IMR-90 (cell line): ENCODE results near the gene KDM8. TPM values are rescaled to one million over a fixed set of nuclear protein-coding genes. Genes with fewer than 3 reads are reported as not detected.

ENCODE experiments used
- ATAC-seq: fragments of 200-7000 bp; cut with Tn5 transposase; 2 replicates; pipeline ENCODE4 v1.9.1; 2020; ENCODE audit warnings: low read depth, mild to moderate bottlenecking, moderate library complexity
- BruUV-seq: library from RNA; stranded (reverse); fragments of 400-500 nt; replicated peaks from 2 replicates; lab custom pipeline; 2021; lab: Mats Ljungman, UMichigan
- CTCF ChIA-PET: fragments of 300-600 bp; formaldehyde crosslinking; extraction: SDS; loops from one replicate; lab custom pipeline; 2021; ENCODE audit warnings: antibody characterized with exemption; lab: Yijun Ruan, JAX
- POLR2A ChIA-PET: fragments of 300-600 bp; sonication (Branson Sonifier 250); formaldehyde crosslinking; loops from one replicate; lab custom pipeline; 2022; ENCODE audit warnings: antibody characterized with exemption; ENCODE audit not compliant: unreplicated experiment; lab: Charles Lee
- DNase-seq: peaks from one replicate; pipeline ENCODE4 v3.0.0; 2013
- H2AFZ ChIP-seq: replicated peaks from 2 replicates; pipeline ENCODE3; 2013; ENCODE audit warnings: low read length, mild to moderate bottlenecking; ENCODE audit not compliant: poor library complexity
- H2AK5ac ChIP-seq: 2 replicates; pipeline ENCODE4 v1.6.1; 2013; ENCODE audit warnings: low read depth, low read length, inconsistent platforms
- H2AK9ac ChIP-seq: replicated peaks from 2 replicates; pipeline ENCODE3; 2013; ENCODE audit warnings: mild to moderate bottlenecking, low read depth, low read length, moderate library complexity; ENCODE audit not compliant: poor library complexity
- H2BK120ac ChIP-seq: 2 replicates; pipeline ENCODE4 v1.6.1; 2013; ENCODE audit warnings: low read depth, low read length, inconsistent platforms
- H2BK15ac ChIP-seq: 3 replicates; pipeline ENCODE4 v1.6.1; 2013; ENCODE audit warnings: low read depth, low read length, inconsistent platforms
- H2BK20ac ChIP-seq: 2 replicates; pipeline ENCODE4 v1.6.1; 2013; ENCODE audit warnings: low read depth, mild to moderate bottlenecking, inconsistent platforms, low read length, moderate library complexity
- H2BK5ac ChIP-seq: 2 replicates; pipeline ENCODE4 v1.6.1; 2013; ENCODE audit warnings: mild to moderate bottlenecking, low read depth, low read length, inconsistent platforms; ENCODE audit not compliant: poor library complexity, severe bottlenecking
- H3K14ac ChIP-seq: replicated peaks from 2 replicates; pipeline ENCODE4 v1.6.1; 2013; ENCODE audit warnings: low read depth, low read length, inconsistent platforms
- H3K18ac ChIP-seq: 2 replicates; pipeline ENCODE4 v1.6.1; 2013; ENCODE audit warnings: low read depth, low read length, control low read depth
- H3K23ac ChIP-seq: 2 replicates; pipeline ENCODE4 v1.6.1; 2013; ENCODE audit warnings: low read depth, low read length, inconsistent platforms
- H3K27ac ChIP-seq: 2 replicates; pipeline ENCODE4 v1.5.1; 2013; ENCODE audit warnings: mild to moderate bottlenecking, control low read depth, low read length; ENCODE audit not compliant: insufficient read depth
- H3K27me3 ChIP-seq: 2 replicates; pipeline ENCODE4 v1.6.1; 2013; ENCODE audit warnings: low read length; ENCODE audit not compliant: control insufficient read depth, insufficient read depth
- H3K36me3 ChIP-seq: 2 replicates; pipeline ENCODE4 v1.6.1; 2013; ENCODE audit warnings: low read length, mixed read lengths; ENCODE audit not compliant: control insufficient read depth, insufficient read depth
- H3K4ac ChIP-seq: 2 replicates; pipeline ENCODE4 v1.6.1; 2013; ENCODE audit warnings: low read depth, low read length, inconsistent platforms
- H3K4me1 ChIP-seq: 2 replicates; pipeline ENCODE4 v1.6.1; 2013; ENCODE audit warnings: low read length, mixed read lengths; ENCODE audit not compliant: control insufficient read depth, insufficient read depth
- H3K4me2 ChIP-seq: 2 replicates; pipeline ENCODE4 v1.6.1; 2013; ENCODE audit warnings: low read depth, mild to moderate bottlenecking, control low read depth, low read length, moderate library complexity
- H3K4me3 ChIP-seq: 2 replicates; pipeline ENCODE4 v1.5.1; 2013; ENCODE audit warnings: low read depth, mild to moderate bottlenecking, control low read depth, low read length, moderate library complexity; ENCODE audit not compliant: insufficient read depth
- H3K56ac ChIP-seq: 2 replicates; pipeline ENCODE4 v1.6.1; 2013; ENCODE audit warnings: low read length, inconsistent platforms; ENCODE audit not compliant: insufficient read depth; ENCODE audit errors: extremely low read depth
- H3K79me1 ChIP-seq, 2 experiments: 2 replicates each; pipeline ENCODE4 v1.6.1; 2013; ENCODE audit warnings: low read length in 2 of 2, inconsistent platforms in 1 of 2, low read depth in 1 of 2
- H3K9ac ChIP-seq: 2 replicates; pipeline ENCODE4 v1.6.1; 2013; ENCODE audit warnings: low read depth, low read length, control low read depth
- H3K9me1 ChIP-seq: 2 replicates; pipeline ENCODE4 v1.6.1; 2013; ENCODE audit warnings: low read length, inconsistent platforms; ENCODE audit not compliant: insufficient read depth
- H3K9me3 ChIP-seq: 2 replicates; pipeline ENCODE4 v1.6.1; 2013; ENCODE audit warnings: low read length; ENCODE audit not compliant: control insufficient read depth, insufficient read depth
- H4K20me1 ChIP-seq: 2 replicates; pipeline ENCODE4 v1.6.1; 2013; ENCODE audit warnings: low read length, inconsistent platforms; ENCODE audit not compliant: insufficient read depth
- H4K5ac ChIP-seq: 2 replicates; pipeline ENCODE4 v1.6.1; 2013; ENCODE audit warnings: mild to moderate bottlenecking, low read depth, low read length, control low read depth
- H4K8ac ChIP-seq, 2 experiments: 2 replicates each; pipeline ENCODE4 v1.6.1; 2013; ENCODE audit warnings: low read depth in 2 of 2, low read length in 2 of 2, control low read depth in 1 of 2, inconsistent platforms in 1 of 2
- H4K91ac ChIP-seq: 2 replicates; pipeline ENCODE4 v1.6.1; 2013; ENCODE audit warnings: low read depth, low read length, inconsistent platforms; ENCODE audit not compliant: insufficient read depth
- BHLHE40 ChIP-seq: fragments of 150-350 bp; IDR thresholded peaks from 2 replicates; pipeline ENCODE4 v1.6.1; 2016; ENCODE audit warnings: mild to moderate bottlenecking, low read depth, low read length
- CEBPB ChIP-seq: IDR thresholded peaks from 2 replicates; pipeline ENCODE4 v1.6.1; 2012; ENCODE audit warnings: low read depth, low read length, improper control_type of control experiment
- CHD1 ChIP-seq: IDR thresholded peaks from 2 replicates; pipeline ENCODE4 v1.6.1; 2012; ENCODE audit warnings: low read depth, low read length, improper control_type of control experiment
- CTCF ChIP-seq: conservative IDR thresholded peaks from 2 replicates; pipeline ENCODE4 v1.5.1; 2012; ENCODE audit warnings: mild to moderate bottlenecking, low read depth, low read length, improper control_type of control experiment
- ELK1 ChIP-seq: fragments of 150-350 bp; IDR thresholded peaks from 2 replicates; pipeline ENCODE4 v1.6.1; 2016; ENCODE audit warnings: low read depth, mild to moderate bottlenecking, low read length, moderate library complexity, borderline replicate concordance
- FOS ChIP-seq: fragments of 150-350 bp; IDR thresholded peaks from 2 replicates; pipeline ENCODE4 v1.6.1; 2016; ENCODE audit warnings: low read depth, low read length
- MAFK ChIP-seq: IDR thresholded peaks from 2 replicates; pipeline ENCODE4 v1.6.1; 2012; ENCODE audit warnings: low read depth, low read length, improper control_type of control experiment
- MAZ ChIP-seq: IDR thresholded peaks from 2 replicates; pipeline ENCODE4 v1.6.1; 2012; ENCODE audit warnings: low read depth, mild to moderate bottlenecking, low read length, improper control_type of control experiment, moderate library complexity, borderline replicate concordance
- MXI1 ChIP-seq: IDR thresholded peaks from 2 replicates; pipeline ENCODE4 v1.6.1; 2012; ENCODE audit warnings: low read depth, mild to moderate bottlenecking, low read length, moderate library complexity, borderline replicate concordance
- NFE2L2 ChIP-seq: fragments of 150-350 bp; IDR thresholded peaks from 2 replicates; pipeline ENCODE4 v1.6.1; 2016; ENCODE audit warnings: low read depth, mild to moderate bottlenecking, low read length
- POLR2A ChIP-seq: IDR thresholded peaks from 2 replicates; pipeline ENCODE4 v1.6.1; 2012; ENCODE audit warnings: mild to moderate bottlenecking, low read depth, low read length
- RAD21 ChIP-seq: IDR thresholded peaks from 2 replicates; pipeline ENCODE4 v1.6.1; 2012; ENCODE audit warnings: low read length, improper control_type of control experiment
- RCOR1 ChIP-seq: IDR thresholded peaks from 2 replicates; pipeline ENCODE4 v1.6.1; 2012; ENCODE audit warnings: mild to moderate bottlenecking, low read length, improper control_type of control experiment; ENCODE audit not compliant: insufficient replicate concordance
- RFX5 ChIP-seq: IDR thresholded peaks from 2 replicates; pipeline ENCODE4 v1.8.0; 2012; ENCODE audit warnings: low read depth, mild to moderate bottlenecking, low read length, moderate library complexity
- SMC3 ChIP-seq: fragments of 150-350 bp; IDR thresholded peaks from 2 replicates; pipeline ENCODE4 v1.6.1; 2016; ENCODE audit warnings: low read depth, mild to moderate bottlenecking, antibody characterized with exemption, low read length, moderate library complexity
- USF2 ChIP-seq: fragments of 150-350 bp; IDR thresholded peaks from 2 replicates; pipeline ENCODE4 v1.6.1; 2017; ENCODE audit warnings: mild to moderate bottlenecking, antibody characterized with exemption, low read length, low read depth
- WGBS, 2 experiments: methylation state at CpG; one replicate each; pipeline versions ENCODE4 v1.1.5 to v1.1.7; 2013; ENCODE audit warnings: missing lambda C conversion rate in 2 of 2; ENCODE audit not compliant: insufficient read length in 1 of 2; ENCODE audit errors: extremely low coverage in 2 of 2; 5-methylcytosine and 5-hydroxymethylcytosine counted together
- dilution Hi-C: fragments of 300-500 bp; cut with HindIII; formaldehyde crosslinking; loops from one replicate; pipeline ENCODE4 v1.14.3; 2018; ENCODE audit warnings: low sequenced_read_pairs; ENCODE audit not compliant: unreplicated experiment
- in situ Hi-C: fragments of 300-500 bp; cut with MboI; formaldehyde crosslinking; loops from 3 replicates; pipeline ENCODE4 v1.14.3; 2019; ENCODE audit warnings: low sequenced_read_pairs, inconsistent platforms, mixed read lengths
- intact Hi-C: fragments of 100-400 bp; cut with micrococcal nuclease; formaldehyde crosslinking; loops from 2 replicates; pipeline ENCODE4 v1.10.0; 2022
- polyA plus RNA-seq, 3 experiments: library from polyadenylated mRNA; depleted of rRNA; stranded (reverse); fragments of >200 nt; gene quantifications; 2 replicates each; pipeline ENCODE4 v1.2.3, GENCODE V29; 2012; ENCODE audit warnings: low replicate concordance in 1 of 3
- total RNA-seq: library from RNA; depleted of rRNA; stranded (reverse); fragments of >200 nt; gene quantifications from 2 replicates; pipeline ENCODE4 v1.2.3, GENCODE V29; 2012

KDM8 gene
- total and polyA plus RNA-seq, 2 of the 4 experiments (the other 2 are of a cell fraction) = 3.2 to 3.8 TPM

- no peak overlapping the region for H2BK15ac ChIP-seq
- WGBS, 2 experiments = 95% methylated on average over 4 of the region's 20 CpGs; no CpG with 5 or more reads in 1 of the 2 experiments
- dilution Hi-C loops (no loop called here), in situ Hi-C loops (no loop called here), intact Hi-C loops (no loop called here)
- H3K56ac ChIP-seq = no peak overlapping the region
- ATAC-seq = no peak
- no peak overlapping the region for H3K4ac ChIP-seq
- no peak overlapping the region for H2AK9ac ChIP-seq
- peaks cover 22% of the 10 kb centered on the region for H3K4me1 ChIP-seq
- H3K14ac ChIP-seq = no peak overlapping the region
- no peaks in the 10 kb centered on the region; the same call in 1 of the 2 replicates for H4K20me1 ChIP-seq
- DNase-seq = no peak
- no peaks in the 10 kb centered on the region for H3K27me3 ChIP-seq
- H3K36me3 ChIP-seq = peaks cover 39% of the 10 kb centered on the region
- CTCF ChIA-PET = no interaction called here
- TF ChIP-seq SMC3 (no peak), CEBPB (no peak), POLR2A (no peak), BHLHE40 (no peak), RFX5 (no peak), USF2 (no peak), FOS (no peak), ELK1 (no peak), CHD1 (no peak), MAFK (no peak), MAZ (no peak), RCOR1 (no peak), CTCF (no peak), RAD21 (no peak), MXI1 (no peak), NFE2L2 (no peak)
- no peak overlapping the region for H2AFZ ChIP-seq
- H3K23ac ChIP-seq = no peak overlapping the region
- no peak overlapping the region for H3K4me2 ChIP-seq
- H2BK20ac ChIP-seq = no peak overlapping the region
- no peak overlapping the region for H3K4me3 ChIP-seq
- no peaks in the 10 kb centered on the region for H3K9me3 ChIP-seq
- no peak overlapping the region for H4K5ac ChIP-seq
- no peak overlapping the region for H3K27ac ChIP-seq
- H4K8ac ChIP-seq = no peak overlapping the region
- peaks cover 0 to 18% of the 10 kb centered on the region in 2 experiments; a peak in 2 of 4 replicates for H3K79me1 ChIP-seq
- H4K91ac ChIP-seq = no peak overlapping the region
- H3K9ac ChIP-seq = no peak overlapping the region
- H3K18ac ChIP-seq = no peak overlapping the region
- H3K9me1 ChIP-seq = peaks cover 20% of the 10 kb centered on the region
- POLR2A ChIA-PET = no interaction called here
- H2BK120ac ChIP-seq = no peak overlapping the region
- no peak overlapping the region for H2BK5ac ChIP-seq
- no TSS peak for BruUV-seq
- H2AK5ac ChIP-seq = no peak overlapping the region
Measured at GRCh38 chr16:27226476-27226875, 23.1 kb downstream of the KDM8 start.
